GM19035 (cell line): ENCODE data around the gene CYP2E1.
"Not testable (repeated sequence)": the region's sequence is repeated elsewhere in the genome, so short reads cannot be mapped to it uniquely, and the experiment has no call there.

Experiments
- ATAC-seq: cut with Tn5 transposase; IDR thresholded peaks from one replicate; pipeline ENCODE4 v1.9.1; 2021; ENCODE audit not compliant: unreplicated experiment

Gene CYP2E1

DNA sequence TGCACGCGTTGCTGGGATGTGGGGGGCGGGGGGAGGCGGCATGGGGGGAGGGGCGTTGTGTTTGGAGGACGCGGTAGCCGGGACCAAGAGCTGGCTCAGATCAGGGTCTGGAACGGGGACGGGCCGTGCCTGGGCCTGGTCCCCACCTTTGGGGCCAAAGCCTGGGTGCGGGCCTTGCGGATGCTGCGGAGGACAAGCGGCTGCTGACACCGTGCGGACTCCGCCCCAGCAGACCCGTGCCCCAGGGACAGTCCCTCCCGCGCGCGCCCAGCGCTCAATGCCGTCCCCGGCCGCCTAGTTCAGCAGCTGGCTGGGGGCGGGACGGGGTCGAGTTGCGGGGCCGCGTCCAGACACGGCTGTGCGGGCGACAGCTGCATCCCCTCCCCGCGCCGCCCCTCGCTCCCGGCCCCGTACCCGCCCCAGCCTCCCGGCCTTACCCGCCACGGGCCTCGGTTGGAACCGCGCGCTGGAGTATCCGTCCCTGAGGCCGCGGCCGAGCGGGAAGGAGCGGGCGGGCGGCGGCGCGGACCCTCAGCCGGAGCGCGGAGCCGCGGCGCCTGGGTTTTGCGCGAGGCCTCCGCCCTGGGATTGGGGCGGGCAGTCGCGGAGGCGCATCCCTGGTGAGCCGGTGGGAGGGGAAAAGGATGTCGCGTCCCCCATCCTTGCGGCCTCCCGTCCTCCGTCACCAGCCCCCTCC lies 41.8 kb downstream of the CYP2E1 start:
- not testable (repeated sequence) for ATAC-seq

DNA sequence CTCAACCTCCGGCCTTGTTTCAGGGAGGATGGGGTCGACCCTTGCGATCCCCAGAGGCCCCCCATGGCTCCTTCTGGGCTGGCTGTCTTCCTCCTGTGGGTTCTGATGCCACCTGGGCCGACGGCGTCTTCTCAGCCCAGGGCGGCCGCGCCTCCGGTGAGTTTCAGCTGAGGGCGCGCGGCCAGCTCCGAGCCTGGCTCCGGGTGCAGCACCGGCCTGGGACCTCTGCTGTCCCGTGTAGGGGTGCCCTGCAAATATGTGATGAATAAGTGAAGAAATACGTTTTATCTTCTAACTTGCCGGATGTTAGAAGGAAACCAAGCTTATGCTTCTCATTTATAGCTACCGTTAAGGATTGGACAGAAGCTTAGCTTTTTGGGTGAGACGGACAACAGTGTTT lies 42.6 kb downstream of the CYP2E1 start:
- ATAC-seq: not testable (repeated sequence)

DNA sequence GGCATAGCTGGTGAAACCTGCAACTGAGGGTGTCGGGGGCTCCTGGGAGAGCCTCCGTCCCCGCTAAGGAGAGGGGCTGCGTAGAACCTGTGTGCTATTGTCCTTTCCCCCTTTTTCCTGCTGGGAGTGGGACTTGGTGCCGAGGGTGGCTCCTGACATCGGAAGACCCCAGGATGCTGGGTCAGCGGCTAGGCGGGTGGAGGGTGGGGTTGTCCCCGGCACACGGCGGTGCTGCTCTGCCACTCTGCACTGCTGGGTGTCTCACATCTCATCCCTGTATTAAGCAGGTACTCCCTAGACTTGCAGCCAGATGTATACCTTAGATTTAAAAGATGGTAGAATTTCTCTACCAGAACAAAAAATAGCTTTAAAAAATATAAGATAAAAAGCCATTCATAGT lies 44.9 kb downstream of the CYP2E1 start:
- ATAC-seq: not testable (repeated sequence)

DNA sequence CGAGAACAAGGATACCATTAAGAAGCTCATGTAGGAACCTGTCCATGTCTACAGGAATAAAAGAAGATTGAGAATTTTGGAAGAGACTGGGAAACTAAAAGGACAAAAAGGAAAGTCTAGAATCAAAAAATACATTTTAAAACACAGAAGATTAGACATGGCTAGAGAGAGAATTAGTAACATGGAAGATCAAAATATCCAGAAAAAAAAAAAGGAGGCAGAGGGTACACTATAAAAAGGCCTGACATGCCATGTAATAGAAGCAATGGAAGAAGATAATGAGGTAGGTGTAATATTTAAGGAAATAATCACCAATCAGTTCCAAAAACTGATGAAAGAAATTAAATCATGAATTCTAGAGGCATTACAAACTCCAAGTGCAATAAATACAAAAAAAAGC lies 46.3 kb downstream of the CYP2E1 start:
- not testable (repeated sequence) for ATAC-seq

DNA sequence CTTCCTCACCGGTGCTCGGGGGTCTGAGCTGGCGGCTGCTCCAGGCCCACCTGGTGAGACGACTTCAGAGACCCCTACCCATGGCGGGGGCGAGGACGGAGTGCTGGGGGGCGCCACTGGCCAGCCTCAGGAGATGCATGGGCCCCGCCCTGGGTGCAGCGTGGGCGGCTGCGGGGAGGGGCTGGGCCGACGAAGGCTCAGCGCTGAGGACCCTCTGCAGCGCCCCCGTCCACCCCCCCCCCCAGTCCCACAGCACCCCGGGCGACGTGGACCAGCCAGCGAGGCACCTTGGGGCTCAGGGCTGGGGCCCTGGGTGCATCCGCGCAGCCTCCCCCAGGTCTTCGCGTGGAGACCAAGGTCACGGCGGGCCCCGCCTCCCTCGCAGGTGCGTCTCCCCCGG lies 49.9 kb downstream of the CYP2E1 start:
- ATAC-seq: not testable (repeated sequence)
